GM20431 (cell line): ENCODE measurements around the gene PPFIBP2.

Experiments used
- in situ Hi-C: fragments of 300-500 bp; cut with MseI, MboI; formaldehyde crosslinking; loops from one replicate; pipeline ENCODE4 v1.15.0; 2020; ENCODE audit warnings: low sequenced_read_pairs; ENCODE audit not compliant: unreplicated experiment

Gene PPFIBP2

DNA sequence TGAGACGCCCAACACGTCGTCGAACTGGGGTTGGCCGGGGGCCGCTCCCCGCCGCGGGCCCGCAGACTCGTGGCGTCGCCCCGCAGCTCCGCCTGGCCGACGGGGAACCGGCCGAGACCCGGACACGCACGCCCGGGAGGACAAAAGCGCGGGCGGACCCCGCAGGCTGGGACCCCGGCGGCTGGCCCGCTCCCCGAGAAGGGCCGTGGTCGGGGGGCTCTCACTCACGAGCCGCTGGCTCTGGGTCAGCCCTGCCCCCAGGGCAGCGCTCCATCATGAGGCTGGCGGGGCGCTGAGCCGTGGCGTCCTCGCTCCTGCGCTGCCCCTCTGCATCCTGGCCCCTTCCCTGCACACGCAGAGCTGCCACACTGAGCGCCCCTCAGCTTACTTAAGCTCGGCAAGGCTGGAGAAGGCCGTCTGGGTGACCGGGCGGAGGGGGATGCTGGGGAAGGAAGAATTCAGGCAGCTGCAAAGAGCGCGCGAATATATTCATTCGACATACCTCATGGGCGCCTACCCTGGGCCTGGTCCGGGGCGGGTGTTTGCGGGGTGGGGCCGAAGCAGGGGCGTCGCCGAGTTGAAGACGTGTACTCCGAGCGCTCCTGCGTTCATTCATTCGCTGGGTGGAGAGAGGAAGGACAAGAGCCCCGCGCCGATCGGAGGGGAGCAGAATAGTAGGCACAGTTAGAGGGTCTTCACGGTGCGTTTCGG is 160.1 kb downstream of the PPFIBP2 start:
- in situ Hi-C loops, result no loop called here

DNA sequence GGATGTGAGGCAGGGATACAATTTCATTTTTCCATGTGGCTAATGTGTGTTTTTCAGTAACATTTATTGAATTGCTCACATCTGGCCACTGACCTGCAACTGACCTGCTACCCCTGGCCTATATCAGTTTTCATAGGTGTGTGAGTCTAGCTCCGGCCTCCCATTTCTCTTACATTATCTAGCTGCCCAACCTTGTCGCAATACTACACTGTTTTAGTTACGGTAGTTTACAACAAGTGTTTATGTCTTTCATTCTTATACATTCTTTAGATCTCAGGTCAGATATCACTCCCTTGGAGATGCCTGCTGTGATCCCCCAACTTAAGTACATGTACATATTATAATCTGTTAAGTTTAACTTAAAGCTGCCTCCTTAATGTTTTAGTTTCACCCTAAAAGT is 161.8 kb downstream of the PPFIBP2 start:
- in situ Hi-C loops, result no loop called here

DNA sequence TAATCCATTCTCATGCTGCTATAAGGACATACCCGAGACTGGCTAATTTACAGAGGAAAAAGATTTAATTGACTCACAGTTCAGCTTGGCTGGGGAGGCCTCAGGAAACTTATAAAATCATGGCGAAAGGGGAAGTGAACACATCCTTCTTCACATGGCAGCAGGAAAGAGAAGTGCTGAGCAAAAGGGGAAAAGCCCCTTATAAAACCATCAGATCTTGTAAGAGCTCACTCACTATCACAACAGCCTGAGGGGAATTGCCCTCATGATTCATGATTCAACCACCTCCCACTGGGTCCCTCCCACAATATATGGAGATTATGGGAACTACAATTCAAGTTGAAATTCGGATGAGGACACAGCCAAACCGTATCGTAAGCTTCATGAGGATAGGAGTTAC is 163.3 kb downstream of the PPFIBP2 start:
- in situ Hi-C loops, result no loop called here

DNA sequence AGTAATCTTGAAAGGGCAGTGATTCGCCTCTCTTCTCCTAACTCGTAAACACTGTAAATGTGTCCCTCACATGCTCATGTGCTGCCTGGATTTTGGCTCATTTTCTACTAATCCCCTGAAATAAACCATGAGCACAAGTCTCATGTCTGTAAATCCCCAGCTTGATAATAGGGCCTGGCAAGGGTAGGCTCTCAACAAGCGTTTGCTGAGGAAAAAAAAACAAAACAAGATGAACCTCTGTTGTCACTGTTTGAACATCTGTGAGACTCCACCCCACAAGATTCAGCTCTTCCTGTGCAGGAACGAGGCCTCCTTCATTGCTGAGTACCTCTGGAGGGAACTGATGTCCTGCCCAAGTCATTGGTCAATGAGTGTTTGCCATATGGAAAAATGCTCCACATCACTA is 164.0 kb downstream of the PPFIBP2 start:
- in situ Hi-C loops, result no loop called here

DNA sequence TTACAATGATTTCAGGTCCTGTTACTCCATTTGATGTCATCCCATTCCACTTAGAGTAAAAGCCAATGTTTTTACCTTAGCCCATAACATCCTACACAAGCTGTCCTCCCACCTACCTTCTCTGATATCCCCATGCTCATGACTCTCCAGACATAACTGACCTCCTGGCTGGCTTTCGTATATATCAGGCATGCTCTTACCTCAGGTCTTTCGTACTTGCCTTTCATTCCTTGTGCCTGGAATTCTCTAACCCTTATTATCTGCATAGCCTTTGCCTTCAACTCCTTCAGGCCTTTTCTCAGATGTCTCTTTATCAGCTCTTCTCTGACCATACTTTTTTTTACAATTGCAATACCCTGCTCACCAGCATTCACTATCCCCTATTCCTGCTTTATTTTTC is 169.8 kb downstream of the PPFIBP2 start:
- in situ Hi-C loops, result no loop called here

DNA sequence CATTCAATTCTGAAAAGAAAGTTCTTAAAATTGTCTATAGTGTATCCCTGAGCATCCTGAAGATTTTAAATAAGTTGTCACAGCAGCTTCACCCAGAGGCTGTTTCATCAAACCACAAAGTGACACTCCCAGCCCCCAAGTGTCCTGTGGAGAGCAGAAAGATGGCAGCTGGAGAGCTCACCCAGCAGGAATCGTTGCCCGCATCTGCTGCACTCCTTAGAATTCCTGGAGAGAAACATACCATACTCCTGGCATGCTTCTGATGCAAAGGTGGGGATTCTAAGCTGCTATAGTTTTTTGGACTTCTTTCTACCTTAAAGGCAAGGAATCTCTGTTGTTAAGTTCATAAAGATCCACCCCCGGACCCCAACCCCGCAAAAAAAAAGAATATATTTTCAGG is 173.0 kb downstream of the PPFIBP2 start:
- in situ Hi-C loops, result no loop called here

DNA sequence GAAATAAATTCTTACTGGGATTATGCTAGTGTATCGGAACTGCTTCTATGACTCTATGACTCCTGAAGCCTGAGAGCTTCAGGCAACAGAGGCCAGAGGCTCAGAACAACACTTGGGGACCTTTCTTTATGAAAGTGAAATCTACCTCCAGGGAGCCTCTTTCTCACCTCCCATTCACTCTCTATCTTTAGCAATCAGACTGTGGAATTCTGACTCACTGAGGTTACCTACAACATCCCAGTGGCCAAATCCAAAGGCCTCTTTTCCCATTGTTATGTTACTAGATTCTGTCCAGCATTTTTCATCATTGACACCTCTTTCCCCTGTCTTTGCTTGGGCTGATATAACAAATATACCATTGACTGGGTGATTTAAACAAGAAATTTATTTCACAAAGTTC is 173.6 kb downstream of the PPFIBP2 start:
- in situ Hi-C loops, result no loop called here

DNA sequence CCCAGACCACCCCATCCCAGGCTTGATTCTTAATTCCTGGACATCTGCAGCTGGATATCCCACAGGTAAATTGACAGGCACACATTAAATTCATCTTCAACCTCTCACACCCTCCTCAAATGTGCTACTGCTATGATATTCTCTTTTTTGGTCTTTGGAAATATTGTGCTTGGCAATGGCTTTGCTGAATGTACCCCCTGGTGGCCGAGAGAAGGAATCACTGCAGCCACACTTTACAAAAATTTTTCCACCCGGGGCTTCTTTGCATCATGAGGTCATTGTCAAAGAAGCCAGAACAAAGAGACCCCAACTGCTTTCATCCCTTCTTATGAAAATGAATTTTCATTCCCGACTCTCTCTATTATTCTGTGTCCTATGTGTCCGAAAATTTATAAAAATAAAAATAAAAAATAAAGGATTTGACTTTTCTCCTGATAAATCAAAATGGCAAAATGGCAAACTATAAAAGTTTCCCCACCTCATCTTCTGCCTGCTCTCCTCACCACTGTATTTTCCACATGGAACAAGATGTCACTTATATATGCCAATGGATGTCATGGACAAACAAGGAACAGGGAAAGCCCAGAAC is 174.5 kb downstream of the PPFIBP2 start:
- in situ Hi-C loops, result no loop called here

DNA sequence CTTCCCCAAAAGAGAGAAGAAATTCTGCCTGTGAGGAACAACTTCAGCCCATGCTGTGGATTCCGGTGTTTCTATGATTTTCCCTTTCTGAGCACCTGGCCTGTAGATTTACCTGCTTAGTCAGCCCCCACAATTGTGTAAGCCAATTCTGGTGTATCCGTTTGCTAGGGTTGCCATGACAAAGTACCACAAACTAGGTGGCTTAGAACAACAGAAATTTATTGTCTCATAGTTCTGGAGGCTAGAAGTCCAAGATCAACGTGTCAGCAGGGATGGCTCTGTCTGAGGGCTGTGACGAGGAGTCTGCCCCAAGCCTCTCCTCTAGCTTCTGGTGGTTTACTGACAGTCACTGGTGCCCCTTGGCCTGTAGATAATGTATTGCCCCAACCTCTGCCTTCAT is 175.4 kb downstream of the PPFIBP2 start:
- in situ Hi-C loops, result no loop called here

DNA sequence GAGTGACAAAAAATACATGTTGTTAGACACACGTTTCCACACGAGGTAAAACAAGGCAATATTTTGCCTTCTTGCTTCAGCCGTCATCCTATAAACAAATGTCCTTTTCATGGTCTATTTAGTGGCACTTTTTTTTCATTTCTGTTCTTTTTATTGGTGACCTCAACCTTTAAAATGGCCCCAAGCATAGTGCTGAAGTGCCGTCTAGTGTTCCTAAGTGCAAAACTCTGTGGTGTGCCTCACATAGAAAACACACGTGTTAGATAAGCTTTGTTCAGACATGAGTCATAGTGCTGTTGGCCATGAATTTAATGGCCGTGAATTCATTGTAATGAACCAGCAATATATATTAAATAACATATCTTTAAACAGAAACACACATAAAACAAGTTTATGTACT is 176.8 kb downstream of the PPFIBP2 start:
- in situ Hi-C loops, result loop anchor here (10.0 kb wide), 1 partner anchor 596 kb away; no protein-coding TSS in a partner anchor

DNA sequence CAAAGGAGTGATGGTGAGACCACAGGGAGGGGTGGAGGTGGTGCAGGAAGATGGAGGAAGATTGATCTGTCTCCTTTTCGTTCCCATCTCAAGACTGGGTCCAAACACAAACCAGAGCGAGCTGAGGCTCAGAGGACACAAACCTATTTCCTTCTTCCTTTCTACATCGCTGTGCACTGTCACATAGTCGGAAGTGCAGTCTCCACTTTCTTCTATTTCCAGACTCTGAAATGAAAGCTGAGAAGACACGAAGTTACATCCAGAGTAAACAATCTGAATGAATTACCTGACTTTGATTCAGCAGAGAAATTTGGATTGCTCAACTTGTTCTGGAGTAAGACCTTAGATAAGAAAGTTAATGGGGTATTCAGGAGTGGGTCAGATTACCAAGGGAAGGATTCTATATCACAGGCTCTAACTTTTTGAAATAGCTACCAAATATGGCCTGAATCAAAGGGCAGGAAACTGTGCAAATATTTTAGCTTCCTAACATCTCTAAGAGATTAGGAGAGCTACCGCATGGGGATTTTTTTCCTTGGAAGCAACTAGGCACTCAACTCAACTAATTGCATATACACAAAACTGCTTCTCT is 178.1 kb downstream of the PPFIBP2 start:
- in situ Hi-C loops, result loop anchor here (10.0 kb wide), 1 partner anchor 597 kb away; no protein-coding TSS in a partner anchor

DNA sequence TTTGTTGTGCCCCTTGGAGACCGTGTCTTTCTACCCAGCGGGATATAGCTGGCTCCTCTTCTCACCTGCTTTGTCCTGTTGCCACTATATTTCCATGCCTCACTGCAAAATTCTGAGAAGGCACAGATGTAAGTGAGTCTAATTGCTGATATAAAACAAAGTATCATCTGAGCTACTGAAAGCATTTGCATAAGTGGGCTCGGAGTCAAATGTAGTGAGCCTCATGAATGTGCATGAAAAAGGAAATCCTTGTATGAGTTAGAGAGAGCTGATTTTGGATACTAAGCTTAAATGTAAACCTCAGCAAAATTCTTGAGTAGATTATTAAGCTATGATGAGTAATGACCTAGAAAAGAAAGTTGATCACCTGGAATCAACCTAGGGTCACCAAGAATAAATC is 178.6 kb downstream of the PPFIBP2 start:
- in situ Hi-C loops, result loop anchor here (10.0 kb wide), 1 partner anchor 598 kb away; no protein-coding TSS in a partner anchor

DNA sequence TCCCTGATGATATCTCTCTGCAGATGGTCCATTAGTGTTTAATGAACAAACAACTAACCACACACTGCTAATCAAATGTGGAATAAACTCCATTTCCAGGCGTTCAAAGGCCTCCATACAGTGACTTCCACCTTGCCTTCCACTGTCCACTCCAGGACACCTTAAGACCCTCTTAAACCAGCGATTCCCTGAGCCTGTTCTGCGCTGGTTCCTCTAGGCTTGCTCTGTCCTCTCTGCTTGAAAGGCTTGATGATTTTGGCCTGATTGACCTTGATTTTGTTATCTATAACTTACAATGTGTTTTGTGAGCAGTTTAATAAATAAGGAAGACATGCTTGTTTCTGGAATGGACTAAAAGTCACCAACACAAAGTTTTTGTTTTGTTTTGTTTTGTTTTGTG is 180.4 kb downstream of the PPFIBP2 start:
- in situ Hi-C loops, result loop anchor here (10.0 kb wide), 1 partner anchor 599 kb away; no protein-coding TSS in a partner anchor

DNA sequence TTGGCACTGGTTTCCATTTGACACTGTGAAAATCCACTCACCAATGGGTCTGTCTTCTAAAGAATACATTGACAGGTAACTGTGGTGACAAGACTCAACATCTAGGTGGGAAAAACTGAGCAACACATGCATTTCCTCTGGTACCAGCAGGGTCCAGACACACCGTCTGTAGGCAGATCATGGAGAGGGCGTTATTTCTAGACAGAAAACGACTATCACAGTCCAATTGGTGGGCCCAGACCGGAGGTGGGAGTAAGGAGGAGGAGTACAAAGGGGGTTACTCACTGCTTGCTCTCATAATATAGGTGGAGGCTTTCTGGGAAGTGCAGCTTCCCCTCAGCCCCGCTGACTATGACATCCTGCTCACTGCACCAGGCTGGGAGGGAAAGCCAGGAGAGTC is 182.6 kb downstream of the PPFIBP2 start:
- in situ Hi-C loops, result loop anchor here (10.0 kb wide), 1 partner anchor 602 kb away; no protein-coding TSS in a partner anchor
